Hepatocyte (in vitro differentiated cells): ENCODE measurements around the gene FGF4. TPM values are rescaled to one million over a fixed set of nuclear protein-coding genes. Genes with fewer than 3 reads are reported as not detected.
A peak's percentile ranks its signal among the peaks of the same experiment; 100 is the strongest.

Source experiments
- DNase-seq: peaks from one replicate; pipeline ENCODE4 v3.0.0-alpha.2; 2016; ENCODE audit warnings: low spot score
- H2AFZ ChIP-seq: fragments of 200-600 bp; sonication (generic); 2 replicates; pipeline ENCODE4 v1.6.0; 2016; ENCODE audit warnings: antibody characterized with exemption, mild to moderate bottlenecking
- H3K27ac ChIP-seq: fragments of 200-600 bp; sonication (generic); 2 replicates; pipeline ENCODE4 v1.5.1; 2016; ENCODE audit warnings: mild to moderate bottlenecking
- H3K27me3 ChIP-seq: fragments of 200-600 bp; sonication (generic); 2 replicates; pipeline ENCODE4 v1.6.1; 2016
- H3K36me3 ChIP-seq: fragments of 200-600 bp; sonication (generic); replicated peaks from 2 replicates; pipeline ENCODE4 v1.5.1; 2016; ENCODE audit warnings: low read depth; ENCODE audit not compliant: insufficient read depth
- H3K4me1 ChIP-seq: fragments of 200-600 bp; sonication (generic); 2 replicates; pipeline ENCODE4 v1.5.1; 2016; ENCODE audit warnings: mild to moderate bottlenecking, moderate library complexity; ENCODE audit not compliant: insufficient read depth
- H3K4me2 ChIP-seq: fragments of 200-600 bp; sonication (generic); 2 replicates; pipeline ENCODE4 v1.6.0; 2016
- H3K4me3 ChIP-seq: fragments of 200-600 bp; sonication (generic); 2 replicates; pipeline ENCODE4 v1.5.1; 2016; ENCODE audit warnings: mild to moderate bottlenecking
- H3K79me2 ChIP-seq: fragments of 200-600 bp; sonication (generic); 2 replicates; pipeline ENCODE4 v1.6.0; 2017; ENCODE audit warnings: mild to moderate bottlenecking
- H3K9me2 ChIP-seq: fragments of 200-600 bp; sonication (generic); replicated peaks from 2 replicates; pipeline ENCODE4 v1.6.0; 2017; ENCODE audit warnings: mild to moderate bottlenecking; ENCODE audit not compliant: insufficient read depth
- H3K9me3 ChIP-seq: fragments of 200-600 bp; sonication (generic); 2 replicates; pipeline ENCODE4 v1.5.1; 2016; ENCODE audit warnings: low read depth, mild to moderate bottlenecking
- H4K20me1 ChIP-seq: fragments of 200-600 bp; sonication (generic); 2 replicates; pipeline ENCODE4 v1.6.0; 2016; ENCODE audit warnings: mild to moderate bottlenecking; ENCODE audit not compliant: insufficient read depth, poor library complexity, severe bottlenecking
- EZH2 ChIP-seq: fragments of 200-600 bp; sonication (generic); IDR thresholded peaks from 2 replicates; pipeline ENCODE4 v1.6.1; 2016; ENCODE audit warnings: antibody characterized with exemption, mild to moderate bottlenecking, borderline replicate concordance
- EZH2phosphoT487 ChIP-seq: fragments of 200-600 bp; sonication (generic); IDR thresholded peaks from one replicate; pipeline ENCODE4 v1.6.1; 2018; ENCODE audit warnings: antibody characterized with exemption, mild to moderate bottlenecking, low read depth, moderate library complexity; ENCODE audit not compliant: unreplicated experiment, severe bottlenecking
- WGBS: methylation state at CpG from one replicate; pipeline ENCODE4 v1.1.6; 2016; ENCODE audit warnings: low lambda C conversion rate; ENCODE audit errors: missing lambda C conversion rate; 5-methylcytosine and 5-hydroxymethylcytosine counted together
- polyA plus RNA-seq: library from polyadenylated mRNA; unstranded; fragments of >200 nt; fragmentation: Nextera tagmentation; extraction: Ambion mirVana; gene quantifications from 2 replicates; pipeline ENCODE4 v1.2.1, GENCODE V29; 2016
- total RNA-seq: library from RNA; depleted of rRNA; stranded (reverse); fragments of >200 nt; gene quantifications from 2 replicates; pipeline ENCODE4 v1.2.3, GENCODE V29; 2014
- TF ChIP-seq, protein P1 (sequence below): fragments of 200-600 bp; sonication (generic); IDR thresholded peaks from 2 replicates; pipeline ENCODE4 v1.5.1; 2016; ENCODE audit warnings: antibody characterized with exemption, mild to moderate bottlenecking; ENCODE audit not compliant: poor library complexity

Gene FGF4
- total and polyA plus RNA-seq, 2 experiments from 2014 or later: not detected

DNA sequence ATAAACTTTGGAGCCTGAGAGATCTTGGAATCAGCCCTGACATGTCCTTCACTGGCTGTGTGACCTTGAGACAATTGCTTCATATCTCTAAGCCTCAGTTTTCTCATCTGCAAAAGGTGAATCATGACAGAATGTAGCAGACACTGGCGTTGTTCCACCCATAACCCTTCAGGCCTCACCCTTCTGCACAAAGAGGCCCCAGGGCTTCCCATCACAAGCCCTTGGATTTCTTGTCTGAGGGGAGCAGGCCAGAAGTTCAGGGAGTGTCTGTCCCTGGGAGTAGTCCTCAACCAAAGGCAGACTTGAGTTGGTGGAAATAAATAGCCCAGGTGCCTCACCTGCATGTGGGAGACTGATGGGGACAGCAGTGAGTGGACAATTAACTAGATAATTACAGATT, 27.4 kb upstream of the FGF4 start:
- no peaks in the 10 kb centered on the region for H3K79me2 ChIP-seq
- TF ChIP-seq, protein P1, sequence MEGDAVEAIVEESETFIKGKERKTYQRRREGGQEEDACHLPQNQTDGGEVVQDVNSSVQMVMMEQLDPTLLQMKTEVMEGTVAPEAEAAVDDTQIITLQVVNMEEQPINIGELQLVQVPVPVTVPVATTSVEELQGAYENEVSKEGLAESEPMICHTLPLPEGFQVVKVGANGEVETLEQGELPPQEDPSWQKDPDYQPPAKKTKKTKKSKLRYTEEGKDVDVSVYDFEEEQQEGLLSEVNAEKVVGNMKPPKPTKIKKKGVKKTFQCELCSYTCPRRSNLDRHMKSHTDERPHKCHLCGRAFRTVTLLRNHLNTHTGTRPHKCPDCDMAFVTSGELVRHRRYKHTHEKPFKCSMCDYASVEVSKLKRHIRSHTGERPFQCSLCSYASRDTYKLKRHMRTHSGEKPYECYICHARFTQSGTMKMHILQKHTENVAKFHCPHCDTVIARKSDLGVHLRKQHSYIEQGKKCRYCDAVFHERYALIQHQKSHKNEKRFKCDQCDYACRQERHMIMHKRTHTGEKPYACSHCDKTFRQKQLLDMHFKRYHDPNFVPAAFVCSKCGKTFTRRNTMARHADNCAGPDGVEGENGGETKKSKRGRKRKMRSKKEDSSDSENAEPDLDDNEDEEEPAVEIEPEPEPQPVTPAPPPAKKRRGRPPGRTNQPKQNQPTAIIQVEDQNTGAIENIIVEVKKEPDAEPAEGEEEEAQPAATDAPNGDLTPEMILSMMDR: no peak
- TF ChIP-seq EZH2 (no peak), EZH2phosphoT487 (no peak)
- H3K36me3 ChIP-seq: no peaks in the 10 kb centered on the region
- H2AFZ ChIP-seq: no peak overlapping the region
- H3K9me2 ChIP-seq: no peaks in the 10 kb centered on the region
- H3K9me3 ChIP-seq: no peaks in the 10 kb centered on the region
- 89% methylated on average over 1 of the region's 1 CpG for WGBS
- no peaks in the 10 kb centered on the region for H4K20me1 ChIP-seq
- H3K4me3 ChIP-seq: no peak overlapping the region
- H3K27me3 ChIP-seq: no peaks in the 10 kb centered on the region
- no peaks in the 10 kb centered on the region for H3K4me1 ChIP-seq
- H3K27ac ChIP-seq: no peak overlapping the region
- DNase-seq: no peak
- no peak overlapping the region for H3K4me2 ChIP-seq

DNA sequence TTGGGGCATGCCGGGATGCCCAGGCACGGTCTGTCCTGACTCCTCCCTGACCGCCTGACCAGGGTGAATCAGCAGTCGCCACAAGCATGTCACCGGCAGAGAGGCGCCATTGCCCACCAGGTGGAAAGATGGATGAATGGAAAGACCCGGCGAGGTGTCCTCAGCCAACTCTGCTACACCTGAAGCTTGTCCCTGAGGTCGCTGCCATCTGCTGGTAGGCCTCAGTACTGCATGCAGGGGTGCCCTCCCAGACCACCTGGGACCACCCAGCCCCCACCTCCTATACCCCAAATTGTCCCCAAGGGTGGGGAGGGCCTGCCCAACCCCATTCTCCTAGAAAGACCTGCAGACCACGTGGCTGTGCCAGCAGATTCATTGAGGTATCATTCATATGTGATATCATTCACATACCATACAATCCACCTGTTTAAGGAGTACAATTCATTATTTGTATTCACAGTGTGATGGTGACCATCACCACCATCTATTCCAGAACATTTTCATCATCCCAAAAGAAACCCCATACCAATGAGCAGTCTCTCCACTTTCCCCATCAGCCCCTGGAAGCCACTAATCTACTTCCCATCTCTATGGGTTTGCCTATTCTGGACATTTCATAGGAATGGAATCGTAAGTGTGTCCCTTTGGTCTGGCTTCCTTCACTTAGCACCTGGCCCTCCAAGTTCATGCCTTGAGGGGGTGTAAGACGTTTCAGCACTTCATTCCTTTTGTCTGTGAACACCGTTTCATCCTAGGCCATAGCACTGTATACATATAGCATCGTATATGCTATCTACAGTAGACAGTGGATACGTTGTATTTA, 26.6 kb upstream of the FGF4 start:
- no peak overlapping the region for H3K4me3 ChIP-seq
- no peaks in the 10 kb centered on the region for H3K36me3 ChIP-seq
- no peak overlapping the region for H3K4me2 ChIP-seq
- TF ChIP-seq EZH2phosphoT487: no peak
- TF ChIP-seq, protein P1: peak; percentile 72
- H4K20me1 ChIP-seq: no peaks in the 10 kb centered on the region
- DNase-seq: peak; percentile 48
- no peak overlapping the region for H2AFZ ChIP-seq
- H3K27ac ChIP-seq: no peak overlapping the region
- H3K4me1 ChIP-seq: no peaks in the 10 kb centered on the region
- H3K9me2 ChIP-seq: no peaks in the 10 kb centered on the region
- WGBS: 38% methylated on average over 15 of the region's 15 CpGs
- no peaks in the 10 kb centered on the region for H3K79me2 ChIP-seq
- H3K27me3 ChIP-seq: no peaks in the 10 kb centered on the region
- no peaks in the 10 kb centered on the region for H3K9me3 ChIP-seq

- no peaks in the 10 kb centered on the region for H3K79me2 ChIP-seq
- H3K27me3 ChIP-seq: no peaks in the 10 kb centered on the region
- no peak overlapping the region for H2AFZ ChIP-seq
- DNase-seq: no peak
- H3K9me3 ChIP-seq: no peaks in the 10 kb centered on the region
- no peak overlapping the region for H3K4me2 ChIP-seq
- H3K36me3 ChIP-seq: no peaks in the 10 kb centered on the region
- H3K9me2 ChIP-seq: no peaks in the 10 kb centered on the region
- 97% methylated on average over 5 of the region's 5 CpGs for WGBS
- H3K27ac ChIP-seq: no peak overlapping the region
- no peak overlapping the region for H3K4me3 ChIP-seq
- TF ChIP-seq EZH2 (no peak), EZH2phosphoT487 (no peak)
- TF ChIP-seq, protein P1: no peak
- H4K20me1 ChIP-seq: no peaks in the 10 kb centered on the region
- no peaks in the 10 kb centered on the region for H3K4me1 ChIP-seq
Measured at GRCh38 chr11:69800278-69800677, 25.1 kb upstream of the FGF4 start.
